ENCODE measurements around the gene UBE3D.

DNA sequence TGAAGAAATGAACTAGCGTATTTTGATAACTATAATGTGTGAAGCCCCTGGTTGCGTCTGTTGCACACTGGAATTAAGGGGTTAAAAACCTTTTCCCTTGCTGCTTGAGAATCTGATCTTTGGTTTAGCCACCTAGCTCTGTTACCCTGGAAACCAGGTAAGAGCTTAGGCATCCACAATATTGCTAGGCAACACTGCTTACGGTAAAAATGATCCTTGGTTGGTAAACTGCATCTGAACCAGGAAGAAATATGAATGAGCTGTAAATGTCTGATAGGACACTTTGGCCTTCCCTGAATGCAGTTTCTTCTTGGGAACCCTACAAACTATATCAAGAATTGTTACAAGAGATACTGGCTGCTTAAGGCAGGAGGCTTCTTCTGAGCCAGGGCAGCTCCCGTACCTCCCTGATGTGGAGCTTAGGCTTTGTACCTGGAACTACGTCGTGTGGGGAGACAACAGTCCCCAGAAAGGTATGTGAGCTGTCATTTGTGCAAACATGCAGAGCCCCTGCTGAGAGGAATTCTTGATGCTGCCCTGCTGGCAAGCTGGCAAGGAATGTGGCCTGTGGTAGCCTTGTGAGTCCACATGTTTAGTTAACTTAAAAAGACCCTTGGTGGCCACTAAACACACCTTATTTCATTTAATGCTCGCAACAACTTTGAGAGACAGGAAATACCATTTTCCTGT, 18.4 kb downstream of the UBE3D start:
- TF ChIP-seq, protein P1, sequence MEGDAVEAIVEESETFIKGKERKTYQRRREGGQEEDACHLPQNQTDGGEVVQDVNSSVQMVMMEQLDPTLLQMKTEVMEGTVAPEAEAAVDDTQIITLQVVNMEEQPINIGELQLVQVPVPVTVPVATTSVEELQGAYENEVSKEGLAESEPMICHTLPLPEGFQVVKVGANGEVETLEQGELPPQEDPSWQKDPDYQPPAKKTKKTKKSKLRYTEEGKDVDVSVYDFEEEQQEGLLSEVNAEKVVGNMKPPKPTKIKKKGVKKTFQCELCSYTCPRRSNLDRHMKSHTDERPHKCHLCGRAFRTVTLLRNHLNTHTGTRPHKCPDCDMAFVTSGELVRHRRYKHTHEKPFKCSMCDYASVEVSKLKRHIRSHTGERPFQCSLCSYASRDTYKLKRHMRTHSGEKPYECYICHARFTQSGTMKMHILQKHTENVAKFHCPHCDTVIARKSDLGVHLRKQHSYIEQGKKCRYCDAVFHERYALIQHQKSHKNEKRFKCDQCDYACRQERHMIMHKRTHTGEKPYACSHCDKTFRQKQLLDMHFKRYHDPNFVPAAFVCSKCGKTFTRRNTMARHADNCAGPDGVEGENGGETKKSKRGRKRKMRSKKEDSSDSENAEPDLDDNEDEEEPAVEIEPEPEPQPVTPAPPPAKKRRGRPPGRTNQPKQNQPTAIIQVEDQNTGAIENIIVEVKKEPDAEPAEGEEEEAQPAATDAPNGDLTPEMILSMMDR (conservative IDR thresholded peaks at IDR 0.05; ENCODE audit: low read depth, low read length): no peak
- no peak for TF ChIP-seq EZH2 (IDR thresholded peaks at IDR 0.05; ENCODE audit: borderline replicate concordance, low read depth, low read length, poor library complexity, severe bottlenecking)
